ENCODE results near the gene TSPOAP1.

TSPOAP1 gene

GRCh38 chr17:58365185-58365979 lies 36.8 kb upstream of the TSPOAP1 start:
- Histone ChIP-seq H4K20me1 (ENCODE audit: low read depth, low read length) (no peaks in the 10 kb centered on the region), H2AFZ (ENCODE audit: low read depth, low read length, severe bottlenecking) (no peak overlapping the region), H3K27ac (ENCODE audit: low read depth, low read length) (no peak overlapping the region), H3K79me2 (ENCODE audit: insufficient read depth, low read length) (no peaks in the 10 kb centered on the region), H3K36me3 (ENCODE audit: low read length) (no peaks in the 10 kb centered on the region), H3K27me3 (ENCODE audit: low read length) (no peaks in the 10 kb centered on the region), H3K4me2 (ENCODE audit: low read depth, low read length, poor library complexity, severe bottlenecking) (no peak overlapping the region), H3F3A (ENCODE audit: insufficient read depth) (no peaks in the 10 kb centered on the region), H3K9me3 (ENCODE audit: insufficient read depth, low read length) (no peaks in the 10 kb centered on the region), H3K4me3 (ENCODE audit: insufficient read depth, low read length, poor library complexity, severe bottlenecking) (no peak overlapping the region), H3K9ac (ENCODE audit: low read length) (no peak overlapping the region), H3K9me2 (replicated peaks; ENCODE audit: insufficient read depth, low read length) (no peaks in the 10 kb centered on the region)
- no peak for TF ChIP-seq EZH2phosphoT487 (conservative IDR thresholded peaks at IDR 0.05; ENCODE audit: low read length)
- TF ChIP-seq CTCF (IDR thresholded peaks at IDR 0.05; ENCODE audit: insufficient read depth, low read length, poor library complexity, severe bottlenecking): no peak

- H3K4me3 ChIP-seq (ENCODE audit: insufficient read depth, low read length, poor library complexity, severe bottlenecking): no peak overlapping the region
- H3K36me3 ChIP-seq (ENCODE audit: low read length): no peaks in the 10 kb centered on the region
- H4K20me1 ChIP-seq (ENCODE audit: low read depth, low read length): no peaks in the 10 kb centered on the region
- TF ChIP-seq CTCF (IDR thresholded peaks at IDR 0.05; ENCODE audit: insufficient read depth, low read length, poor library complexity, severe bottlenecking): no peak
- TF ChIP-seq EZH2phosphoT487 (conservative IDR thresholded peaks at IDR 0.05; ENCODE audit: low read length): no peak
- no peaks in the 10 kb centered on the region for H3K27me3 ChIP-seq (ENCODE audit: low read length)
- no peak overlapping the region for H3K4me2 ChIP-seq (ENCODE audit: low read depth, low read length, poor library complexity, severe bottlenecking)
- H3K79me2 ChIP-seq (ENCODE audit: insufficient read depth, low read length): no peaks in the 10 kb centered on the region
- no peaks in the 10 kb centered on the region for H3F3A ChIP-seq (ENCODE audit: insufficient read depth)
- H3K9me2 ChIP-seq (replicated peaks; ENCODE audit: insufficient read depth, low read length): no peaks in the 10 kb centered on the region
- H3K9me3 ChIP-seq (ENCODE audit: insufficient read depth, low read length): no peaks in the 10 kb centered on the region
- H3K27ac ChIP-seq (ENCODE audit: low read depth, low read length): no peak overlapping the region
- no peak overlapping the region for H2AFZ ChIP-seq (ENCODE audit: low read depth, low read length, severe bottlenecking)
- H3K9ac ChIP-seq (ENCODE audit: low read length): no peak overlapping the region
Observed at GRCh38 chr17:58364270-58364942, 35.8 kb upstream of the TSPOAP1 start.

GRCh38 chr17:58363457-58364185 lies 35.0 kb upstream of the TSPOAP1 start:
- Histone ChIP-seq H3K4me2 (ENCODE audit: low read depth, low read length, poor library complexity, severe bottlenecking) (no peak overlapping the region), H3K9me3 (ENCODE audit: insufficient read depth, low read length) (no peaks in the 10 kb centered on the region), H3K79me2 (ENCODE audit: insufficient read depth, low read length) (no peaks in the 10 kb centered on the region), H3K4me3 (ENCODE audit: insufficient read depth, low read length, poor library complexity, severe bottlenecking) (no peak overlapping the region), H4K20me1 (ENCODE audit: low read depth, low read length) (no peaks in the 10 kb centered on the region), H3K36me3 (ENCODE audit: low read length) (no peaks in the 10 kb centered on the region), H3K9me2 (replicated peaks; ENCODE audit: insufficient read depth, low read length) (no peaks in the 10 kb centered on the region), H2AFZ (ENCODE audit: low read depth, low read length, severe bottlenecking) (no peak overlapping the region), H3K27ac (ENCODE audit: low read depth, low read length) (no peak overlapping the region), H3K27me3 (ENCODE audit: low read length) (no peaks in the 10 kb centered on the region), H3K9ac (ENCODE audit: low read length) (no peak overlapping the region), H3F3A (ENCODE audit: insufficient read depth) (no peaks in the 10 kb centered on the region)
- TF ChIP-seq CTCF (IDR thresholded peaks at IDR 0.05; ENCODE audit: insufficient read depth, low read length, poor library complexity, severe bottlenecking): no peak
